ENCODE results near the gene ULK4.

ULK4 gene

GRCh38 chr3:41223691-41224090 lies 738.2 kb downstream of the ULK4 start:
- DNase-seq (ENCODE audit: low read depth): no peak
- no peak overlapping the region for H3K4me3 ChIP-seq (ENCODE audit: low read depth, low read length)
- TF ChIP-seq MYC (IDR thresholded peaks at IDR 0.05; ENCODE audit: low read depth, low read length): no peak
- TF ChIP-seq, protein P1, sequence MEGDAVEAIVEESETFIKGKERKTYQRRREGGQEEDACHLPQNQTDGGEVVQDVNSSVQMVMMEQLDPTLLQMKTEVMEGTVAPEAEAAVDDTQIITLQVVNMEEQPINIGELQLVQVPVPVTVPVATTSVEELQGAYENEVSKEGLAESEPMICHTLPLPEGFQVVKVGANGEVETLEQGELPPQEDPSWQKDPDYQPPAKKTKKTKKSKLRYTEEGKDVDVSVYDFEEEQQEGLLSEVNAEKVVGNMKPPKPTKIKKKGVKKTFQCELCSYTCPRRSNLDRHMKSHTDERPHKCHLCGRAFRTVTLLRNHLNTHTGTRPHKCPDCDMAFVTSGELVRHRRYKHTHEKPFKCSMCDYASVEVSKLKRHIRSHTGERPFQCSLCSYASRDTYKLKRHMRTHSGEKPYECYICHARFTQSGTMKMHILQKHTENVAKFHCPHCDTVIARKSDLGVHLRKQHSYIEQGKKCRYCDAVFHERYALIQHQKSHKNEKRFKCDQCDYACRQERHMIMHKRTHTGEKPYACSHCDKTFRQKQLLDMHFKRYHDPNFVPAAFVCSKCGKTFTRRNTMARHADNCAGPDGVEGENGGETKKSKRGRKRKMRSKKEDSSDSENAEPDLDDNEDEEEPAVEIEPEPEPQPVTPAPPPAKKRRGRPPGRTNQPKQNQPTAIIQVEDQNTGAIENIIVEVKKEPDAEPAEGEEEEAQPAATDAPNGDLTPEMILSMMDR (IDR thresholded peaks at IDR 0.05; ENCODE audit: low read depth, low read length): no peak
- TF ChIP-seq POLR2A (IDR thresholded peaks at IDR 0.05; ENCODE audit: extremely low read depth, insufficient read length): no peak
- TF ChIP-seq MAX (IDR thresholded peaks at IDR 0.05; ENCODE audit: low read depth, low read length): no peak

DNA sequence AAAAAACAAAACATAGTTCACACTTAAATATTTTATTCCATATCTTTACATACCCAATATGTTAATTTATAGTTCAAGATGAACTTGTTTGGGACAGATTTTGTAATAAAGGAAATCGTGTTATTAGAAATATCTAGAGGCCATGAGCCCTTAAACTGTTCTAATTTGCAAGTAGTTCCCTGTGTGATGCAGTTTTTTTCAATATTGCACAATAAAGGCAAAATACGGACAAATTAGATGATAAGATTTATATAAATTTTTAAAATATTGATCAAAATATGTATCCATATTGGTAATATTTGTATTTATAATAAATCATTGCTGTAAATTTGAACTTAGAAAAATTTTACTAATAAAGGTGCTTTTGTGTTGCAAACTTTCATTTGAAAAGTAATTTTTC lies 738.8 kb downstream of the ULK4 start:
- no peak for TF ChIP-seq MYC (IDR thresholded peaks at IDR 0.05; ENCODE audit: low read depth, low read length)
- TF ChIP-seq, protein P1 (IDR thresholded peaks at IDR 0.05; ENCODE audit: low read depth, low read length): no peak
- no peak for TF ChIP-seq MAX (IDR thresholded peaks at IDR 0.05; ENCODE audit: low read depth, low read length)
- no peak for TF ChIP-seq POLR2A (IDR thresholded peaks at IDR 0.05; ENCODE audit: extremely low read depth, insufficient read length)
- DNase-seq (ENCODE audit: low read depth): no peak
- H3K4me3 ChIP-seq (ENCODE audit: low read depth, low read length): no peak overlapping the region

GRCh38 chr3:41222501-41222900 lies 739.4 kb downstream of the ULK4 start:
- TF ChIP-seq, protein P1 (IDR thresholded peaks at IDR 0.05; ENCODE audit: low read depth, low read length): no peak
- TF ChIP-seq MAX (IDR thresholded peaks at IDR 0.05; ENCODE audit: low read depth, low read length): no peak
- no peak for TF ChIP-seq POLR2A (IDR thresholded peaks at IDR 0.05; ENCODE audit: extremely low read depth, insufficient read length)
- no peak for TF ChIP-seq MYC (IDR thresholded peaks at IDR 0.05; ENCODE audit: low read depth, low read length)
- H3K4me3 ChIP-seq (ENCODE audit: low read depth, low read length): no peak overlapping the region
- DNase-seq (ENCODE audit: low read depth): no peak

DNA sequence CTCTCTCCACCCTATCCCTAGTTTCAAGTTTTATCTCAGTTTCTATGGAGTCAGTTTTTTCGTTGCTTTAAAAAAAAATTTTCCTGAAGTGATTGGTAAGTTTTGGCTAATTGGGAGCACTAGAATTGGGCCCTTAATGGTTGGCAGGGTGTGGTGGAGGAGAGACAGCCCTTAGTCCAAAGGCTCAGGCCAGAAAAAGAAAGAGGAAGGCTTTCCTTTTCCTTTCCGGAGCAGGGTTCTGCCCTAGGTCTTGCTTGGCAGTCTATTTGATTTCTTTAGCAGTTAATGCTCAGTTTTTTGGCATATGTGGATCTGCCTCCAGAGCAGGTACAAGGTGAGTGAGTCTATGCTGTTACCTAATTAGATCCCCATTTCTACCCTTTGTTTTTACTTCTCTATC lies 739.9 kb downstream of the ULK4 start:
- H3K4me3 ChIP-seq (ENCODE audit: low read depth, low read length): no peak overlapping the region
- no peak for DNase-seq (ENCODE audit: low read depth)
- TF ChIP-seq MAX (IDR thresholded peaks at IDR 0.05; ENCODE audit: low read depth, low read length) (no peak), POLR2A (IDR thresholded peaks at IDR 0.05; ENCODE audit: extremely low read depth, insufficient read length) (no peak), MYC (IDR thresholded peaks at IDR 0.05; ENCODE audit: low read depth, low read length) (no peak)
- TF ChIP-seq, protein P1 (IDR thresholded peaks at IDR 0.05; ENCODE audit: low read depth, low read length): no peak

DNA sequence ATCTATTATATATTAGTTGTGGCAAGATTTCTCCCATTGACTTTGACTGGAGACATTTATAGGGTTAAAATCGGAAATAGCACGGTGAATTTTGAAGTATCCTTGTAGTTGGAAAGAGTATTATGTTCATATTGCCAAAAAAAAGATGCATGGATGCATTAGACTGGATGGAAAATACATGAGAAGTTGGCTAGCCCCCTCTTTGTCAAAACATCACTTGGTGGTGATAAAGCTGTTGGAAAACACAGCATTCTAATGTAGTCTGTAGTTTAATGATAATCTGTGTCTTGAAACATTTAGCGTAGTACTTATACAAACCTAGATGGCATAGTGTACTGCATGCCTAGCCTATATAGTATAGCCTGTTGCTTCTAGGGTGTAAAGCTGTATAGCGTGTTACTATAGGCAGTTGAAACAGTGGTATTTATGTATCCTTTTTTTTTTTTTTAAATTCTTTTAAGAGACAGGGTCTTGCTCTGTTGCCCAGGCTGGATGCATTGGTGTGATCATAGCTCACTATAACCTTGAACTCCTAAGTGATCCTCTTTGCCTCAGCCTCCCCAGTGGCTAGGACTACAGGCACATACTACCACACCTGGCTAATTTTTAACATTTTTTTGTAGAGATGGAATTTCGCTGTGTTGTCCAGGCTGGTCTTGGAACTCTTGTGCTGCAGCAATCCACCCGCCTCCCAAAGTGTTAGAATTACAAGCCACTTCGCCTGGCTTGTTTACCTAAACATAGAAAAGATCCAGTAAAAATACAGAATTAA lies 740.8 kb downstream of the ULK4 start:
- H3K4me3 ChIP-seq (ENCODE audit: low read depth, low read length): no peak overlapping the region
- TF ChIP-seq, protein P1 (IDR thresholded peaks at IDR 0.05; ENCODE audit: low read depth, low read length): no peak
- TF ChIP-seq POLR2A (IDR thresholded peaks at IDR 0.05; ENCODE audit: extremely low read depth, insufficient read length) (no peak), MYC (IDR thresholded peaks at IDR 0.05; ENCODE audit: low read depth, low read length) (no peak), MAX (IDR thresholded peaks at IDR 0.05; ENCODE audit: low read depth, low read length) (no peak)
- no peak for DNase-seq (ENCODE audit: low read depth)

Data from NB4 (cell line).